DMS79 (cell line): ENCODE measurements around the gene PPP1CC.
A peak's percentile ranks its signal among the peaks of the same experiment; 100 is the strongest.
"Not testable (repeated sequence)": the region's sequence is repeated elsewhere in the genome, so short reads cannot be mapped to it uniquely, and the experiment has no call there.

Source experiments
- DNase-seq: peaks from one replicate; lab custom pipeline; 2025; lab: John Stamatoyannopoulos, UW

PPP1CC gene

DNA sequence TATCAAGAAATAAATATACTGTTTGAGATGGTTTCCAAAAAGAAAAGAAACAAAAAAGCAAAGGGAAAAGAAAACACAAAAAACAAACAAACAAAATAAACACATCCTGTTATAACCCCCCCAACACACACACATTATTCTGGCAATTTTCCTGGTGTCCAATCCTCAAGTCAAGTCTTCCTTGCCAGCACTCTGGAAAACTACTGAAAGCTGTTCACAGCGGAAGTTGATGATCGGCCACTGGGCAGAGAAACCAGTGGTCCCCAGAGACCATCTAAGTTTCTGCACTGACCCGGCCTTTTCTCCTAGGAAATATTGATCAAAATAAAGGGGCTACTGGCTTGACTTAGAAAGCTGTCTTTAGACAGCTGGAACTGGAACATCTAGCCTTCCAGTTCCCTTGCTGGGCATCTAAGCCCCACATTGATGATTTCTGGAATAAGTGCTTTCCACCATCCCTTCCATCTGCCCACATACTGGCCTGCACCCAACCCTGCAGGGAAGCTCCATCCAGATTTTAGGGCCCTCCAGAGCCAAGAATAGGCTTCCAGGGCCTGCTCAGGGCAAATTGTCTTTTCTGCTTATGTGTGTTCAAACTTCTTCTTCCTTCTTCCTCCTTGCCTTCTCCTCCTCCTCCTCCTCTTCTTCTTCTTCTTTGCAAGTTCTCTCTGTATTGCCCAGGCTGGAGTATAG is 11.6 kb upstream of the PPP1CC start:
- no peak for DNase-seq

- DNase-seq: no peak
Observed at GRCh38 chr12:110750784-110751461, 8.2 kb upstream of the PPP1CC start.

- no peak for DNase-seq
Observed at GRCh38 chr12:110746550-110746949, 3.9 kb upstream of the PPP1CC start.

DNA sequence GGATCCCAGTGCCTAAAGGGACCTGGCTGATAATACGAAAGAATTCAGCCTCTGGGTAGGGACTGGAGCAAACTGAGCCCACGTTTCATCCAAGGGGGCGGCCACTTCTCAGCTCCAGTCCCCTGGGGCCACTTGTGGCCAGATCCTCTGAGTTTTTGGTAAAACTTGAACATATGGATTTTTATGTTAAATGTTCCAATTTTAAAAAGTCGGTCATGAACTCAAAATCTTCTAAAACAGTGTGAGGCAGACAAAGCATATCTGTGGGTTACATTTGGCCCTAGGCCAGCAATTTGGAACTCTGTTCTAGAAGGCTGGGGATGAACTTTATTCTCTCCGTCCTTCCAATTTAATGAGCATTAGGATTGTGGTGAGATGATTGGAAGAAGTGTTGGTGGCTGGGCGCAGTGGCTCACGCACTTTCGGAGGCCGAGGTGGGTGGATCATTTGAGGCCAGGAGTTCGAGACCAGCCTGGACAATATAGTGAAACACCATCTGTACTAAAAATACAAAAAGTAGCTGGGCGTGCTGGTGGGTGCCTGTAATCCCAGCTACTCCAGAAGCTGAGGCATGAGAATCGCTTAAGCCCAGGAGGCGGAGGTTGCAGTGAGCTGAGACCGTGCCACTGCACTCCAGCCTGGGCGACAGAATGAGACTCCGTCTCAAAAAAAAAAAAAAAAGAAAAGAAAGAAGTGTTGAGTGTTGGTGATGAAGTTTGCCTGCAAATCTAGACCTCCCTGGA is 3.0 kb upstream of the PPP1CC start:
- no peak for DNase-seq

GRCh38 chr12:110744601-110745264 is 2.0 kb upstream of the PPP1CC start:
- no peak for DNase-seq

DNA sequence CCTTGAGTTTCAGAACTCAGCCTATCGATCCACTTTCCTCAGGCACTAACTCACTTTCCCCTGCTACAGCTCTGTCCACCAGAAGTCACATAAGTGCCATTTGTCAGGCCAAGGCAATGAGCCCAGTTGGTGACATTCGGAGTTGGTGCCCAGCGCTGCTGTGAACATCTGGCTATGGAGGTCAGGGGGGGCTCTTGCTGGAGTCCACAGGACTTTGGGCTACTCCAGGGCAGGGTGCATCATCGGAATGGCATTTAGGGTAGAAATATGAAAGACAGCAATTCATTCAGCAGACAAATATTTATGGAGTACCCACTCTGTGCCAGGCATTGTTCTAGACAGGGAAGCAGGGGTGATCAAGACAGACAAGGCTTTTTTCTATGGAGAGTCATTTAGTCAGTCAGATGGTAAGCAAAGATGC is 1.5 kb upstream of the PPP1CC start:
- DNase-seq: no peak

GRCh38 chr12:110743571-110744093 is 941 bp upstream of the PPP1CC start:
- DNase-seq: no peak

DNA sequence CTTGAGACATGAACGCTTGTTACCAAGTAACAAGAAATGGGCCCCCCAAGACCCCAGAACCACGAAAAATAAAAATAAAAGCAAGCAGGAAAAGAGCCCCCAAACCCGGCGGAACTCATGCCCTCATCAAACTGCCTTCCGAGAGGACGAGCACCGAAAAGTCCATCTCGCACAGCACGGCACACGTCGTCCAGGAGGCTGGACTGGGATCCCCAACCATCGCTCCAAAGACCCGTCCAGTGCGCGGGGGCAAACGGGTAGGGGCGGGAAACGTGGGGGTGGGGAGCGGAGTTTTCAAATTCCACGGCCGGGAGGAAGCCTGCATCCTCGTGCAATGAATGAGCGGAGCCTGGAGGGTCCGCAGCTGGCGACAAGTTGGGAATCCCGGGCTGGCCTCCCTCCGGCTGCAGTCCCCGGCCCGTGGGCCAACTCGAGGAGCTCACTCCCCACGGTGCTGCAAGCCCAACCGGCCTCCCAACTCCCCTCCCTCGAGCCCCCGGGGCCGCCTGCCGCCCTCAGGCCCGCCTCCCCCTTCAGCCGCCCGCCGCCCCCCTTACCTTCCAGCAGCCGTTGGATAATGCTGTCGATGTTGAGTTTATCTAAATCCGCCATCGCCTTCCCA is 484 bp downstream of the PPP1CC start:
- DNase-seq: no peak

- peak; percentile 8 for DNase-seq
Observed at GRCh38 chr12:110741341-110742095, 1.2 kb downstream of the PPP1CC start.

DNA sequence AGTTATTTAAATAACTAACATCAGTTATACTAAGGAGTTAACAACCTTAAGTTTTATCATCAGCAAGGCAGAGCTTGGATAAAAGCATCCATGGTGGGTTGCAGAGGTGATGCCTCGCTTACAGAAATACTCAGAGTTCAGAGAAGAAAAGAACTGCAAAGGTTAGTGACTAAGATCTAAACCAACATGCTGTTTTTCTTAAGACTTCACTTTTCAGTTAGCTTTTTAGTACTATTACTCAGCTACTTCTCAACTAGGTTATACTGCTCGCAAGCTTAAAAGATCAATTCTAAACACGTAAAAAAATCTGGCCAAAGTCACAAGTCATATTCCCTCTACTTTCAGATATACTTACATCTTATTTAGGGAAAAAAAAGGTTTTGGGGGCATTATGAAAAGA is 2.8 kb downstream of the PPP1CC start:
- no peak for DNase-seq

DNA sequence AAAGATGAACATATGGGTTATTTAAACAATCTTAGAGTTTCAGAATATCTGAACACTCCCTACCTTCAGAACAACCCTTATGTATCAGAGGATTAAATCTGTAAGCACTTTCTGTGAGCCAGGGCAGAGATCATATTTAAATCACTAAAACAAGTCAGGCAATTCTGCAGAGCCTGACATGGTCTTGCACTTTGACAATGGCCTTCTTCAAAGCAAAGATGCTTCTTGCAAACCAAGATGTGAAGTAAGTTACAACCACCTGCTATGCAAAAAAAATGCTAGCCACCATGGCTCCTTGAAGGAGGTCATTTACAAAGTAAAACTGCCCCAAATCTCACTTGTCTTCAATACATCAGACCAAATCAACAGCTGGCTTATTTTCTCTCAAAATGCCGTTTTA is 3.2 kb downstream of the PPP1CC start:
- peak; percentile 51 for DNase-seq

GRCh38 chr12:110737532-110737931 is 5.2 kb downstream of the PPP1CC start:
- no peak for DNase-seq

GRCh38 chr12:110737016-110737415 is 5.7 kb downstream of the PPP1CC start:
- not testable (repeated sequence) for DNase-seq

DNA sequence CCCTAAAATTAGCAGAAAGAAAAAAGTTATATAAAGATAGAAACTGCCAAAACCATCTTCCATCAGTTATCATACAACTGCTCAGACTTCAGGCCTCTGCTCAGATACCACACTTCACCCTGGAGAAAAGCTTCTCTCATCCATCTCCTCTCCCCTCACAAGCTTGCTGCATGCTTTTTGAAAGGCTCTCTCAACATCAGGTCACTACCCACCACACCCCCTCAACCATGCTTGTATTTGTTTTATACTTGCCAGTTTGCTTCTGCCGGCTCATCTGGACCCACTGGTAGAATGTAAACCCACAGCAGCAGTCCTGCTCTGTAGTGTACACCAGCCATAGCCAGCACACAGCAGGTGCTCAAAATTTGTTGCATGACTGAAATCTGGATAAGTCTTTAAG is 8.8 kb downstream of the PPP1CC start:
- peak; percentile 23 for DNase-seq

DNA sequence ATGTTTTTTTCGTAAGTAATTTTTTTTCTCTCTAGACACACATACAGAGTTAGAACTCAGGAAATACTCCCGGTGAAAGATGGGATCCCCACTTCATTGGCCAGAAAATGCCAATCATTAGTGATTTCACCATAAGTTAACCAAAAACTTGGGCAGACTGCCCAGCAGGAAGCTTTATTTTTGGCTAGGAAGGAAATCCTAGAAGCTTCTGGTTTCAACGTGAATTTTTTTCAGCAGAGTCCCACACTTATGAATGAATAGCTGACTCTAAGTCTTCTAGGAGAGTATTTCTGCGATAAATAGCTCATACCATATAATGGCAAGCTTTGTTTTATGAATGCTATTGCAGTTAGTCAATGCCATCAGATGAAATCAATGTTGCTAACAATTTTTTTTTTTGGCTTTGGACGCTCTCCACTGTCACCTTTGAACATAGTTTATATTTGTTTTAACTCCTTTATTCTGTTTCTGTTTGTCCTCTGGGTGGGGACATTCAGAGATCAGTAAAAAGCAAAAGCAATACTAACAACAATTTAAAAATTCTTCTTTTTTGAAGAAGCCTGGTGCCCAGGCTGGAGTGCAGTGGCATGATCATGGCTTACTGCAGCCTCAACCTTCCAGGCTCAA is 9.5 kb downstream of the PPP1CC start:
- DNase-seq: no peak

GRCh38 chr12:110732572-110732971 is 10.1 kb downstream of the PPP1CC start:
- no peak for DNase-seq

GRCh38 chr12:110731479-110731878 is 11.2 kb downstream of the PPP1CC start:
- no peak for DNase-seq

DNA sequence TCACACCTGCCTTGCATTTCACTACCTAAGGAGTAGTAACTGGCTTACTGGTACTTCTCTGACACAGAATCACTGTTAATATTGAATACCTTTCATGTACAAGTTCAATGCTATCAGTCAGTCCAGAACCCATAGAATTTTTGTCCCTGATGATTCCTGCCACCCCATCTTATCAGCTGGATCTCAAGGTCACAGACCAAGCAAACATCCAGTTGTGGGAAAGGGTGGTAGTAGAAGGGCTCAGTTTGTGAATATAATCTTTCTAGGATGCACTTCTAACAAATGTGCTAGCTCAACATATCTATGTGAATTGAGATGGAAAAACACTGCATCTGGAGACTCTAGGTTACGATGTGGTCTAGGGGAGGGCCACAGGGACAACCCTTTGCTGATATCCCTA is 14.1 kb downstream of the PPP1CC start:
- no peak for DNase-seq

DNA sequence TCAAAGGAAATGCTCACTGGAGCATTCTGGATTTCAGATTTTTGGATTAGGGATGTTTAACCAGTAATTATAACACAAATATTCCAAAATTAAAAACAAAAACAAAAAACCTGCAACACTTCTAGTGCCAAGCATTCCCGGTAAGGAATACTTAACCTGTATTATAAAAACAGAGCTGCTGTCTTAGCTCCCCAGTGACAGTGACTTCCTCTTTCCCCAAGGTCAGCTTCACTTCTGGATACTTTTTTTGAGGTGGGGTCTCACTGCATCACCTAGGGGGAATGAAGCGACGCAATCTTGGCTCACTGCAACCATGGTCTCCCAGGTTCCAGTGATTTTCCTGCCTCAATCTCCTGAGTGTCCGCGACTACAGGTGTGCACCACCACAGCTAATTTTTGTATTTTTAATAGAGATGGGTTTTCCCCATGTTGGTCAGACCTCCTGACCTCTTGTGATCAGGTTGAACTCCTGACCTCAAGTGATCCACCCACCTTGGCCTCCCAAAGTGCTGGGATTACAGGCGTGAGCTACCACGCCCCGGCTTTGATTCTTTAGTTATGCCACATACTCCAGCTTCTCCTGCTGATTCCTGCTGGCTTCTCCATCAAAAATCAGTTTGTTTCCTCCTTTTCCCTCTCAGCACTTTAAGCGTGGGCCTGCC is 15.9 kb downstream of the PPP1CC start:
- no peak for DNase-seq

DNA sequence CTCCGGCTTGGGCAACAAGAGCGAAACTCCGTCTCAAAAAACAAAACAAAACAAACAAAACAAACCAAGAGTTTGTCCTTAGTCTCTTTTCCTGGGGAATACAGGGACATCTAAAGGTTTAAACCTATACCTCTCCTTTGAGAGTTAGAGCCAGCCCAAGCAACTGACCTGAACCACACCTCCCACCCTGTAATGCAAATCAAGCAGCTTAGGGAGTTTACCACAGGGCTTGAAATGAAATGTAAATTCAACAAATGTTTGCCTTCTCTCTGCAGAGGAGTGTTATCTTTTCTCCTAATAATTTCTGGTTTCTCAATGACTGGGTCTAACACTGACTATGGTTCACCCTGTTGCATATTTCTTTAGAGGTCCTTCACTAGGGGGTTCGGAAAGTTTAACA is 16.7 kb downstream of the PPP1CC start:
- DNase-seq: no peak
